ENCODE data around the gene ZNF580.
A peak's percentile ranks its signal among the peaks of the same experiment; 100 is the strongest.

The ZNF580 gene

GRCh38 chr19:55643003-55643886 lies 2.4 kb downstream of the ZNF580 start, which contains the start of gene ZNF581:
Gene ZNF581 (plus strand): TSS chr19:55643649. CDS start chr19:55644572, 923 bp downstream.
- H3K4me1 ChIP-seq (ENCODE audit: control insufficient read depth in 1 of 2, insufficient read depth in 1 of 2, low read depth in 1 of 2, low read length in 1 of 2) = peaks cover 53 to 66% of the 10 kb centered on the region in 2 experiments
- H3K36me3 ChIP-seq = peaks cover 18% of the 10 kb centered on the region
- peak within 1 kb of the TSS; percentile 83 for H3K27ac ChIP-seq

GRCh38 chr19:55643887-55644176 lies 3.0 kb downstream of the ZNF580 start:
- Histone ChIP-seq H3K4me1 (ENCODE audit: control insufficient read depth in 1 of 2, insufficient read depth in 1 of 2, low read depth in 1 of 2, low read length in 1 of 2) (peaks cover 59 to 72% of the 10 kb centered on the region in 2 experiments), H3K36me3 (peaks cover 14% of the 10 kb centered on the region), H3K4me3 (ENCODE audit: low read depth in 1 of 2, low read length in 1 of 2) (peak overlapping the region; percentile 73 to 96), H3K27ac (peak overlapping the region; percentile 83), H3K9me3 (no peaks in the 10 kb centered on the region), H3K27me3 (peaks cover 53% of the 10 kb centered on the region)
- TF ChIP-seq CTCF (IDR thresholded peaks at IDR 0.05) = no peak

More at GRCh38 chr19:55643003-55643886, 2.4 kb downstream of the ZNF580 start, which contains the start of gene ZNF581:
- peaks cover 47% of the 10 kb centered on the region for H3K27me3 ChIP-seq
- H3K9me3 ChIP-seq = no peaks in the 10 kb centered on the region
- peak within 1 kb of the TSS; percentile 73 to 96 for H3K4me3 ChIP-seq (ENCODE audit: low read depth in 1 of 2, low read length in 1 of 2)
- TF ChIP-seq CTCF (IDR thresholded peaks at IDR 0.05) = no peak

DNA sequence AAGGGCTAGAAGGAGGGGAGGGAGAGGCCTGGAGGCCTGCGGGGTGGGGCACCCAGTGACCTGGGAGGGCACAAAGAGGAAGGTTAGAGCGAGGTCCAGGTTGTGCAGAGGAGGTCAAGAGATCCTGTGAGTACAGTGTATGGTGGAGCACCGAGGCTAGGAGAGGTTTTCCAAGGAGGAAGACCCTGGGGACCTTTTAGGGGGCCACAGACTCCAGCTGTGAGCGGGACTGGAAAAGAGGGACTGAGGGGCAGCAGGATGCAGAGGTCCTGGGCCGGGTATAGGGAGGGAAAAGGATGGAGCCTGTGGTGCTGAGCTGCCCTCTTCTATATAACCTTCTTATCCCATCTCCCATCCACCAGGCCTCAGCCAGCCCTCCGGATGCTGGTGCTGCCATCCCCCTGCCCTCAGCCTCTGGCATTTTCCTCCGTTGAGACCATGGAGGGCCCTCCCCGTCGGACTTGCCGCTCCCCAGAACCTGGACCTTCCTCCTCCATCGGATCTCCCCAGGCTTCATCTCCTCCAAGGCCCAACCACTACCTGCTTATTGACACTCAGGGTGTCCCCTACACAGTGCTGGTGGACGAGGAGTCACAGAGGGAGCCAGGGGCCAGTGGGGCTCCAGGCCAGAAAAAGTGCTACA lies 3.5 kb downstream of the ZNF580 start:
- no peak for TF ChIP-seq CTCF (IDR thresholded peaks at IDR 0.05)
- Histone ChIP-seq H3K27ac (peak overlapping the region; percentile 83), H3K4me1 (ENCODE audit: control insufficient read depth in 1 of 2, insufficient read depth in 1 of 2, low read depth in 1 of 2, low read length in 1 of 2) (peaks cover 61 to 74% of the 10 kb centered on the region in 2 experiments), H3K9me3 (no peaks in the 10 kb centered on the region), H3K4me3 (ENCODE audit: low read depth in 1 of 2, low read length in 1 of 2) (peak overlapping the region; percentile 73 to 96), H3K27me3 (peaks cover 57% of the 10 kb centered on the region), H3K36me3 (peaks cover 14% of the 10 kb centered on the region)

- H3K27me3 ChIP-seq = peaks cover 55% of the 10 kb centered on the region
- no peaks in the 10 kb centered on the region for H3K9me3 ChIP-seq
- TF ChIP-seq CTCF (IDR thresholded peaks at IDR 0.05) = no peak
- H3K4me1 ChIP-seq (ENCODE audit: control insufficient read depth in 1 of 2, insufficient read depth in 1 of 2, low read depth in 1 of 2, low read length in 1 of 2) = peaks cover 58 to 72% of the 10 kb centered on the region in 2 experiments
- no peak overlapping the region for H3K27ac ChIP-seq
- peak overlapping the region; percentile 73 to 96 for H3K4me3 ChIP-seq (ENCODE audit: low read depth in 1 of 2, low read length in 1 of 2)
- peaks cover 14% of the 10 kb centered on the region for H3K36me3 ChIP-seq
Observed at GRCh38 chr19:55644842-55645511, 4.2 kb downstream of the ZNF580 start.

DNA sequence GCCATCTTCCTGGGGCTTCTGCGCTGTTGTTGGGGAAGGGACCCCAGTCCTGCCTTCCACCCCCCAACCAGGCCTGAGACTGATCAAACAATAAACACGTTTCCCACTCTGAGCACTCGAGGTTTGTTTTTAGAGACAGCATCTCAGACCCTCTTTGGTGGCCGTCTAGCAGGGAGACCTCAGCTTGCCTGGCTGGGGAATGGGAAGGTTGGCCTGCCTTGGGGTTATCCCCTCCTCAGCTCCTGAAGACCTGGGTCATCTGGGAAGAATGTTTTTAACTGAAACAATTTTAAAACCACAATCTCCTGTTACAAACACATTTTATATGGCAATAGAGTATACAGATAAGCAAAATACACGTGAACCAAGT lies 4.7 kb downstream of the ZNF580 start:
- Histone ChIP-seq H3K27me3 (peaks cover 50% of the 10 kb centered on the region), H3K36me3 (peaks cover 14% of the 10 kb centered on the region), H3K4me3 (ENCODE audit: low read depth in 1 of 2, low read length in 1 of 2) (no peak overlapping the region), H3K9me3 (no peaks in the 10 kb centered on the region), H3K27ac (no peak overlapping the region), H3K4me1 (ENCODE audit: control insufficient read depth in 1 of 2, insufficient read depth in 1 of 2, low read depth in 1 of 2, low read length in 1 of 2) (peaks cover 53 to 66% of the 10 kb centered on the region in 2 experiments)
- TF ChIP-seq CTCF (IDR thresholded peaks at IDR 0.05) = no peak

Data from neutrophil (primary cell).